Natural killer cell (primary cell): Measurements from ENCODE around the gene ERCC2. TPM values are rescaled to one million over a fixed set of nuclear protein-coding genes. Genes with fewer than 3 reads are reported as not detected.

ENCODE experiments used
- ATAC-seq, 3 donors: fragments of 150-1000 bp in 2 of 3; fragments of 200-7000 bp in 1 of 3; cut with Tn5 transposase; 1 replicate in 1 of 3; 2 replicates in 2 of 3; pipeline ENCODE4 v1.10.0; 2021; ENCODE audit warnings: mild to moderate bottlenecking in 2 of 3, moderate library complexity in 2 of 3
- DNase-seq, 2 donors: peaks; one replicate each; pipeline versions ENCODE4 v3.0.0 to v3.0.0-alpha.2; 2013 to 2021; ENCODE audit warnings: mixed read lengths in 1 of 2
- H3K27ac ChIP-seq: one replicate; pipeline ENCODE4 v1.5.1; 2013; ENCODE audit warnings: mild to moderate bottlenecking, low read length
- H3K27me3 ChIP-seq: one replicate; pipeline ENCODE4 v1.6.1; 2013; ENCODE audit warnings: low read length; ENCODE audit not compliant: control insufficient read depth, insufficient read depth
- H3K36me3 ChIP-seq: one replicate; pipeline ENCODE4 v1.6.1; 2013; ENCODE audit warnings: low read length; ENCODE audit not compliant: control insufficient read depth, insufficient read depth
- H3K4me1 ChIP-seq: one replicate; pipeline ENCODE4 v1.6.1; 2013; ENCODE audit warnings: low read length; ENCODE audit not compliant: control insufficient read depth, insufficient read depth
- H3K4me3 ChIP-seq: one replicate; pipeline ENCODE4 v1.5.1; 2013; ENCODE audit warnings: low read length
- H3K9me3 ChIP-seq: one replicate; pipeline ENCODE4 v1.6.1; 2013; ENCODE audit warnings: low read length; ENCODE audit not compliant: control insufficient read depth, insufficient read depth
- H3K27ac Mint-ChIP-seq, 2 donors: one replicate each; pipeline ENCODE4 v1.8.0; 2022; ENCODE audit warnings: mild to moderate bottlenecking in 2 of 2, mixed read lengths in 2 of 2, moderate library complexity in 1 of 2
- H3K27me3 Mint-ChIP-seq, 2 donors: one replicate each; pipeline ENCODE4 v1.8.0; 2022; ENCODE audit warnings: low read depth in 2 of 2, mixed read lengths in 2 of 2
- H3K36me3 Mint-ChIP-seq: one replicate; pipeline ENCODE4 v1.8.0; 2022; ENCODE audit warnings: mixed read lengths
- H3K4me1 Mint-ChIP-seq, 2 donors: one replicate each; pipeline ENCODE4 v1.8.0; 2022; ENCODE audit warnings: mixed read lengths in 2 of 2
- H3K4me3 Mint-ChIP-seq: one replicate; pipeline ENCODE4 v1.8.0; 2022; ENCODE audit warnings: mild to moderate bottlenecking, moderate library complexity, mixed read lengths
- H3K9me3 Mint-ChIP-seq, 2 donors: one replicate each; pipeline ENCODE4 v1.8.0; 2022; ENCODE audit warnings: mixed read lengths in 2 of 2
- whole genome bisulfite sequencing: methylation state at CpG from one replicate; pipeline ENCODE4 v1.1.7; 2013; ENCODE audit warnings: missing lambda C conversion rate; ENCODE audit not compliant: insufficient coverage; 5-methylcytosine and 5-hydroxymethylcytosine counted together
- intact Hi-C: fragments of 100-400 bp; cut with micrococcal nuclease; formaldehyde crosslinking; loops from one replicate; pipeline ENCODE4 v1.14.2; 2022
- total RNA-seq, 4 donors: library from RNA; stranded (reverse); fragments of 120-200 nt in 1 of 4; gene quantifications; one replicate each; pipeline versions ENCODE4 v1.2.3 to v1.2.4, GENCODE V29; 2013 to 2022
- TF ChIP-seq, protein P1 (sequence below): fragments of 200-600 bp; IDR thresholded peaks from one replicate; pipeline ENCODE4 v1.8.0; 2022; ENCODE audit warnings: antibody characterized with exemption

ERCC2 gene
- total RNA-seq, 3 donors from 2014 or later (not counting 1 experiment from before 2014, with no cell fraction given), result 13.4 to 22.3 (median 14.9) TPM

DNA sequence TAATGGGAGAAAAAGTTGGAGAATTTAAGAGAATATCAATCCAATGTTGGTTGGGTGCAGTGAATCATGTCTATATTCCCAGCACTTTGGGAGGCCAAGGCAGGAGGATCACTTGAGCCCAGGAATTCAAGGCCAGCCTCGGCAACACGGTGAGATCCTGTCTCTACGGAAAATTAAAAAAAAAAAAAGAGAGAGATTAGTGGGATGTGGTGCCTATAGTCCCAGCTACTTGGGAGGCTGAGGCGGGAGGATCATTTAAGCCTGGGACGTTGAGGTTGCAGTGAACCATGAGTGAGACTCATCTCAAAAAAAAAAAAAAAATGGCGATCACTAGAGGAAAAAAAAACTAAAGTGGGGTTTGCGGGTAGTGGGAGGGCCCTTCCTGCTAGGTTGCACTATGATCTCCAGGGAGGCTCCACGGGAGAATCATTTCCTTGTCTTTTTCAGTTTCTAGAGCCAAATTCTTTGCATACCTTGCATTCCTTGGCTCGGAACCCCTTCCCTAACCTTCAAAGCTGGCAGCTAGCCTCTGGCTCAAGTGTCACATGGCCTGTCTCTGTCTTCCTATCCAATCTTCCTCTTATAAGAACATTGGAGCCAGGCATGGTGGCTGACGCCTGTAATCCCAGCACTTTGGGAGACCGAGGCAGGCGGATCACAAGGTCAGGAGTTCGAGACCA is 5.8 kb upstream of the ERCC2 start:
- no peaks in the 10 kb centered on the region for H3K36me3 Mint-ChIP-seq
- Histone ChIP-seq H3K4me3 (no peak overlapping the region), H3K27me3 (no peaks in the 10 kb centered on the region), H3K9me3 (no peaks in the 10 kb centered on the region), H3K36me3 (no peaks in the 10 kb centered on the region), H3K27ac (no peak overlapping the region), H3K4me1 (peaks cover under 1% of the 10 kb centered on the region)
- no peaks in the 10 kb centered on the region for H3K9me3 Mint-ChIP-seq
- ATAC-seq, result no peak
- no peaks in the 10 kb centered on the region for H3K4me1 Mint-ChIP-seq
- 83% methylated on average over 13 of the region's 13 CpGs for WGBS
- H3K4me3 Mint-ChIP-seq, result no peak overlapping the region
- intact Hi-C loops, result no loop called here
- TF ChIP-seq, protein P1, sequence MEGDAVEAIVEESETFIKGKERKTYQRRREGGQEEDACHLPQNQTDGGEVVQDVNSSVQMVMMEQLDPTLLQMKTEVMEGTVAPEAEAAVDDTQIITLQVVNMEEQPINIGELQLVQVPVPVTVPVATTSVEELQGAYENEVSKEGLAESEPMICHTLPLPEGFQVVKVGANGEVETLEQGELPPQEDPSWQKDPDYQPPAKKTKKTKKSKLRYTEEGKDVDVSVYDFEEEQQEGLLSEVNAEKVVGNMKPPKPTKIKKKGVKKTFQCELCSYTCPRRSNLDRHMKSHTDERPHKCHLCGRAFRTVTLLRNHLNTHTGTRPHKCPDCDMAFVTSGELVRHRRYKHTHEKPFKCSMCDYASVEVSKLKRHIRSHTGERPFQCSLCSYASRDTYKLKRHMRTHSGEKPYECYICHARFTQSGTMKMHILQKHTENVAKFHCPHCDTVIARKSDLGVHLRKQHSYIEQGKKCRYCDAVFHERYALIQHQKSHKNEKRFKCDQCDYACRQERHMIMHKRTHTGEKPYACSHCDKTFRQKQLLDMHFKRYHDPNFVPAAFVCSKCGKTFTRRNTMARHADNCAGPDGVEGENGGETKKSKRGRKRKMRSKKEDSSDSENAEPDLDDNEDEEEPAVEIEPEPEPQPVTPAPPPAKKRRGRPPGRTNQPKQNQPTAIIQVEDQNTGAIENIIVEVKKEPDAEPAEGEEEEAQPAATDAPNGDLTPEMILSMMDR, result no peak
- peaks cover 0 to 4% of the 10 kb centered on the region in 2 donors for H3K27me3 Mint-ChIP-seq
- no peak overlapping the region for H3K27ac Mint-ChIP-seq
- DNase-seq, result no peak

DNA sequence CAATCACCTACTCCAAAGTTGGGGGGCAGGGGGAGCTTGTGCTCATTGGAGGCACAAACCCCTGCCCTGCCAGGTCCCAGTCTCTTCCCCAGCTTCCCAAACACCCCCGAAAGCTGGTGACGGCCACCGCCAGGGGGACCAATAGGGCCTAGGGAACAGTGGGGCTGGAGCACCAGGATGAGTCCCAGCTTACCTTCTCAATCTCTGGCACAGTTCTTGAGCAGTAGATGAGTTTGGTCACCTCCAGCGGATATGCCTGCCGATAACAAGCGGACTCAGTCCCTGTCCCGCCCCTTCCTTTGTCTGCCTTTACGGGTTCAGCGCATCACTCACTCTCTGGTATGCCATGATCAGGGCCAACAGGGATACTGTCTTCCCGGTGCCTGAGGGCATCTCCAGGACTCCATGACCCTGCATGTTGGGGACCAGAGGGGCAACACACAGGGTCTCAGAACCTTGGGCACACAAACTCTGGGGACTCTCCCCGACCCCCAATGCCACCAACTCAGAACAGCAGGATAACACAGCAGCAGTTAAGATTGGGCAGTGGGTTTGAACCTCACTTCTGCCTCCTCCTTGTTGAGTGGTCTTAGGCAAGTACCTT is 1.5 kb downstream of the ERCC2 start:
- DNase-seq, result no peak
- ATAC-seq, result no peak
- Histone ChIP-seq H3K9me3 (no peaks in the 10 kb centered on the region), H3K27ac (no peak overlapping the region), H3K27me3 (no peaks in the 10 kb centered on the region), H3K36me3 (peaks cover 3% of the 10 kb centered on the region), H3K4me1 (peaks cover 15% of the 10 kb centered on the region), H3K4me3 (no peak overlapping the region)
- no peaks in the 10 kb centered on the region for H3K9me3 Mint-ChIP-seq
- H3K4me3 Mint-ChIP-seq, result peak overlapping the region; percentile 13
- no peak overlapping the region for H3K27ac Mint-ChIP-seq
- H3K4me1 Mint-ChIP-seq, result peaks cover 6 to 10% of the 10 kb centered on the region in 2 donors
- 98% methylated on average over 11 of the region's 11 CpGs for WGBS
- intact Hi-C loops, result no loop called here
- H3K27me3 Mint-ChIP-seq, result peaks cover 0 to 3% of the 10 kb centered on the region in 2 donors
- H3K36me3 Mint-ChIP-seq, result no peaks in the 10 kb centered on the region
- TF ChIP-seq, protein P1, result no peak

- Mint-ChIP-seq H3K36me3 (no peaks in the 10 kb centered on the region), H3K4me1 (peaks cover 6 to 10% of the 10 kb centered on the region in 2 donors), H3K27ac (no peak overlapping the region), H3K4me3 (peak overlapping the region; percentile 21), H3K9me3 (no peaks in the 10 kb centered on the region), H3K27me3 (no peaks in the 10 kb centered on the region)
- DNase-seq (no peak), ATAC-seq (no peak)
- Histone ChIP-seq H3K27ac (no peak overlapping the region), H3K4me1 (peaks cover 15% of the 10 kb centered on the region), H3K36me3 (peaks cover 3% of the 10 kb centered on the region), H3K9me3 (no peaks in the 10 kb centered on the region), H3K4me3 (no peak overlapping the region), H3K27me3 (no peaks in the 10 kb centered on the region)
- intact Hi-C loops, result no loop called here
- TF ChIP-seq, protein P1, result no peak
- WGBS, result 98% methylated on average over 4 of the region's 4 CpGs
Observed at GRCh38 chr19:45368127-45368526, 2.2 kb downstream of the ERCC2 start.
